Right cardiac atrium (tissue), 5 donors: ENCODE results near the gene SLC25A51. TPM values are rescaled to one million over a fixed set of nuclear protein-coding genes. Genes with fewer than 3 reads are reported as not detected.
"Not testable (repeated sequence)": the region's sequence is repeated elsewhere in the genome, so short reads cannot be mapped to it uniquely, and the experiment has no call there.

Experiments
- ATAC-seq, 2 donors: fragments of 200-7000 bp; cut with Tn5 transposase; one replicate each; pipeline versions ENCODE4 v1.8.0 to v1.9.1; 2020; ENCODE audit warnings: moderate library complexity in 2 of 2, mild to moderate bottlenecking in 1 of 2
- DNase-seq, 3 donors: peaks; one replicate each; pipeline ENCODE4 v3.0.0-alpha.2; 2020
- H3K27ac ChIP-seq: one replicate; pipeline ENCODE4 v1.5.1; 2013; ENCODE audit warnings: mild to moderate bottlenecking, low read length, control low read depth, moderate library complexity
- H3K27me3 ChIP-seq: one replicate; pipeline ENCODE4 v1.6.1; 2013; ENCODE audit not compliant: control insufficient read depth, insufficient read depth
- H3K4me1 ChIP-seq: one replicate; pipeline ENCODE4 v1.6.1; 2013; ENCODE audit warnings: low read length; ENCODE audit not compliant: control insufficient read depth, insufficient read depth
- H3K4me3 ChIP-seq: one replicate; pipeline ENCODE4 v1.5.1; 2013; ENCODE audit warnings: low read length, control low read depth
- H3K9me3 ChIP-seq: one replicate; pipeline ENCODE4 v1.6.1; 2013; ENCODE audit warnings: low read length; ENCODE audit not compliant: control insufficient read depth
- WGBS: extraction: QIAGEN DNeasy Blood & Tissue Kit; methylation state at CpG from one replicate; pipeline ENCODE4 v1.1.7; 2013; 5-methylcytosine and 5-hydroxymethylcytosine counted together
- intact Hi-C, 4 donors: fragments of 100-400 bp; cut with DNase I; formaldehyde crosslinking; loops; one replicate each; pipeline versions ENCODE4 v1.11.0 to v1.14.0; 2022 to 2023
- polyA plus RNA-seq: library from polyadenylated mRNA; stranded (reverse); fragments of 200-250 nt; gene quantifications from one replicate; pipeline ENCODE4 v1.2.3, GENCODE V29; 2013
- total RNA-seq, 4 donors: library from RNA; stranded (reverse); fragmentation: NEBNext Ultra II Directional; extraction: Animal tissue kit (Norgen Biotek cat#: 25700); gene quantifications; one replicate each; pipeline ENCODE4 v1.2.1, GENCODE V29; 2021
- donor health status: healthy with polysubstance abuse.
- donor health status: DM: no; HTN: yes; CAD: no.
- donor health status: DM: no; HTN: no; CAD: no.
- donor health status: DM: no; HTN: yes; CAD: no; lungs with severe emphysema.
- donor health status: DM: yes; HTN: yes; CAD: no.

Gene SLC25A51
- total and polyA plus RNA-seq, 5 donors: 13.1 to 29.4 (median 25.7) TPM

GRCh38 chr9:37911271-37911681, 7.3 kb upstream of the SLC25A51 start:
- intact Hi-C loops: loop anchor here in 3 of 4 donors (5.0 to 10.0 kb wide), 8 partner anchors 156 to 454 kb away; partner anchors contain the start of gene SHB (in 1 of the 3)
- Histone ChIP-seq H3K4me3 (no peak overlapping the region), H3K27me3 (no peaks in the 10 kb centered on the region), H3K9me3 (no peaks in the 10 kb centered on the region), H3K4me1 (no peaks in the 10 kb centered on the region), H3K27ac (no peak overlapping the region)
- ATAC-seq (no peak), DNase-seq (no peak)
- WGBS: 48% methylated on average over 6 of the region's 6 CpGs

GRCh38 chr9:37910271-37910670, 6.3 kb upstream of the SLC25A51 start:
- 94% methylated on average over 4 of the region's 4 CpGs for WGBS
- intact Hi-C loops: loop anchor here in 3 of 4 donors (5.0 to 10.0 kb wide), 8 partner anchors 157 to 455 kb away; partner anchors contain the start of gene SHB (in 1 of the 3)
- DNase-seq (no peak), ATAC-seq (no peak)
- no peaks in the 10 kb centered on the region for H3K4me1 ChIP-seq
- no peak overlapping the region for H3K27ac ChIP-seq
- H3K9me3 ChIP-seq: no peaks in the 10 kb centered on the region
- H3K27me3 ChIP-seq: no peaks in the 10 kb centered on the region
- no peak overlapping the region for H3K4me3 ChIP-seq

GRCh38 chr9:37909836-37910235, 5.9 kb upstream of the SLC25A51 start:
- not testable (repeated sequence) for H3K4me1 ChIP-seq, H3K27me3 ChIP-seq, H3K9me3 ChIP-seq, H3K27ac ChIP-seq, ATAC-seq, H3K4me3 ChIP-seq, DNase-seq
- 90% methylated on average over 5 of the region's 5 CpGs for WGBS
- intact Hi-C loops: loop anchor here (5.0 to 10.0 kb wide), 8 partner anchors 157 to 455 kb away; partner anchors contain the start of gene SHB (in 1 of the 4)

- ATAC-seq: no peak
- 92% methylated on average over 3 of the region's 3 CpGs for WGBS
- intact Hi-C loops: loop anchor here in 1 of 4 donors (10.0 kb wide), 1 partner anchor 455 kb away; no protein-coding TSS in a partner anchor
- no peak for DNase-seq
- Histone ChIP-seq H3K4me3 (no peak overlapping the region), H3K27ac (no peak overlapping the region), H3K27me3 (no peaks in the 10 kb centered on the region), H3K9me3 (no peaks in the 10 kb centered on the region), H3K4me1 (no peaks in the 10 kb centered on the region)
These were observed 5.4 kb upstream of the SLC25A51 start for GRCh38 chr9:37909326-37909725.

GRCh38 chr9:37908698-37909186, 4.8 kb upstream of the SLC25A51 start:
- H3K4me1 ChIP-seq: no peaks in the 10 kb centered on the region
- WGBS: 65% methylated on average over 4 of the region's 4 CpGs
- intact Hi-C loops: loop anchor here in 1 of 4 donors (10.0 kb wide), 1 partner anchor 456 kb away; no protein-coding TSS in a partner anchor
- H3K27ac ChIP-seq: no peak overlapping the region
- no peak for ATAC-seq
- H3K27me3 ChIP-seq: no peaks in the 10 kb centered on the region
- no peaks in the 10 kb centered on the region for H3K9me3 ChIP-seq
- DNase-seq: no peak
- no peak overlapping the region for H3K4me3 ChIP-seq

- Histone ChIP-seq H3K27ac (no peak overlapping the region), H3K4me1 (no peaks in the 10 kb centered on the region), H3K4me3 (no peak overlapping the region), H3K27me3 (no peaks in the 10 kb centered on the region), H3K9me3 (no peaks in the 10 kb centered on the region)
- intact Hi-C loops: loop anchor here in 1 of 4 donors (10.0 kb wide), 1 partner anchor 457 kb away; no protein-coding TSS in a partner anchor
- WGBS: 62% methylated on average over 4 of the region's 4 CpGs
- DNase-seq (no peak), ATAC-seq (no peak)
These were observed 4.4 kb upstream of the SLC25A51 start for GRCh38 chr9:37908283-37908682.

- WGBS: 71% methylated on average over 11 of the region's 11 CpGs
- no peak overlapping the region for H3K27ac ChIP-seq
- peaks cover 2% of the 10 kb centered on the region for H3K4me1 ChIP-seq
- no peaks in the 10 kb centered on the region for H3K9me3 ChIP-seq
- no peak for ATAC-seq
- DNase-seq: no peak
- no peak overlapping the region for H3K4me3 ChIP-seq
- H3K27me3 ChIP-seq: no peaks in the 10 kb centered on the region
- intact Hi-C loops: loop anchor here in 1 of 4 donors (10.0 kb wide), 1 partner anchor 458 kb away; no protein-coding TSS in a partner anchor
These were observed 2.6 kb upstream of the SLC25A51 start for GRCh38 chr9:37906312-37907239.

- no peak overlapping the region for H3K27ac ChIP-seq
- ATAC-seq (no peak), DNase-seq (no peak)
- peaks cover 2% of the 10 kb centered on the region for H3K4me1 ChIP-seq
- no peaks in the 10 kb centered on the region for H3K27me3 ChIP-seq
- 95% methylated on average over 4 of the region's 4 CpGs for WGBS
- intact Hi-C loops: loop anchor here in 1 of 4 donors (10.0 kb wide), 1 partner anchor 459 kb away; no protein-coding TSS in a partner anchor
- no peaks in the 10 kb centered on the region for H3K9me3 ChIP-seq
- H3K4me3 ChIP-seq: no peak overlapping the region
These were observed 1.8 kb upstream of the SLC25A51 start for GRCh38 chr9:37905776-37906175.

- Histone ChIP-seq H3K9me3 (no peaks in the 10 kb centered on the region), H3K4me1 (peaks cover 2% of the 10 kb centered on the region), H3K4me3 (peak overlapping the region; percentile 83), H3K27ac (no peak overlapping the region), H3K27me3 (no peaks in the 10 kb centered on the region)
- ATAC-seq: no peak
- DNase-seq: no peak
- WGBS: 47% methylated on average over 10 of the region's 10 CpGs
- intact Hi-C loops: loop anchor here in 1 of 4 donors (10.0 kb wide), 1 partner anchor 460 kb away; no protein-coding TSS in a partner anchor
These were observed 1.2 kb upstream of the SLC25A51 start for GRCh38 chr9:37905131-37905505.

- Histone ChIP-seq H3K4me1 (peaks cover 2% of the 10 kb centered on the region), H3K4me3 (peak overlapping the region; percentile 83), H3K9me3 (no peaks in the 10 kb centered on the region), H3K27me3 (no peaks in the 10 kb centered on the region), H3K27ac (peak overlapping the region; percentile 90)
- DNase-seq: peak in 2 of 3 donors; percentile 67 to 68
- intact Hi-C loops: loop anchor here in 1 of 4 donors (10.0 kb wide), 1 partner anchor 460 kb away; no protein-coding TSS in a partner anchor
- WGBS: 12% methylated on average over 36 of the region's 36 CpGs
- ATAC-seq: peak; percentile 37 to 57
These were observed 661 bp upstream of the SLC25A51 start for GRCh38 chr9:37904445-37905130.
